HEK293 (cell line): ENCODE results near the gene CENPX.
A peak's percentile ranks its signal among the peaks of the same experiment; 100 is the strongest.

ENCODE experiments used
- CTCF ChIA-PET: fragments of 350-600 bp; formaldehyde crosslinking; extraction: SDS; loops from one replicate; lab custom pipeline; 2021; ENCODE audit warnings: antibody characterized with exemption; lab: Yijun Ruan, JAX
- POLR2A ChIA-PET: fragments of 300-600 bp; formaldehyde crosslinking; extraction: SDS; loops from one replicate; lab custom pipeline; 2020; ENCODE audit warnings: antibody characterized with exemption, inconsistent platforms; lab: Yijun Ruan, JAX
- H3K27ac ChIP-seq: fragments of 200-500 bp; sonication (Bioruptor generic); 2 replicates; pipeline ENCODE4 v1.5.1; 2014; ENCODE audit warnings: low read depth, low read length, control low read depth, inconsistent platforms; ENCODE audit errors: extremely low read depth
- H3K36me3 ChIP-seq, 2 experiments: fragments of 200-500 bp in 1 of 2; sonication (Bioruptor generic) in 1 of 2; 1 replicate in 1 of 2; 2 replicates in 1 of 2; pipeline ENCODE4 v1.5.1; 2014 to 2017; ENCODE audit warnings: inconsistent platforms in 2 of 2, low read length in 2 of 2; ENCODE audit not compliant: control insufficient read depth in 2 of 2, insufficient read depth in 1 of 2
- H3K4me1 ChIP-seq: fragments of 200-500 bp; sonication (Bioruptor generic); 2 replicates; pipeline ENCODE4 v1.5.1; 2014; ENCODE audit warnings: mild to moderate bottlenecking, low read length, inconsistent platforms; ENCODE audit not compliant: control insufficient read depth, insufficient read depth
- H3K4me3 ChIP-seq: 2 replicates; pipeline ENCODE4 v1.5.1; 2011; ENCODE audit warnings: low read depth, mild to moderate bottlenecking, control low read depth, low read length, moderate library complexity
- H3K9me3 ChIP-seq: fragments of 200-500 bp; sonication (Bioruptor generic); 2 replicates; pipeline ENCODE4 v1.5.1; 2014; ENCODE audit warnings: low read depth, low read length, inconsistent platforms; ENCODE audit not compliant: control insufficient read depth, insufficient read depth
- EGR2 ChIP-seq: fragments of 450-650 bp; formaldehyde crosslinking; IDR thresholded peaks from 2 replicates; pipeline ENCODE4 v1.5.1; 2016; ENCODE audit warnings: low read depth, missing biosample characterization, missing genetic modification characterization
- FEZF1 ChIP-seq: fragments of 450-650 bp; formaldehyde crosslinking; IDR thresholded peaks from 2 replicates; pipeline ENCODE4 v1.5.1; 2016; ENCODE audit warnings: missing biosample characterization, missing genetic modification characterization
- GLIS1 ChIP-seq: fragments of 450-650 bp; formaldehyde crosslinking; IDR thresholded peaks from 2 replicates; pipeline ENCODE4 v1.5.1; 2016; ENCODE audit warnings: missing biosample characterization, missing genetic modification characterization
- IKZF3 ChIP-seq: fragments of 450-650 bp; IDR thresholded peaks from 2 replicates; pipeline ENCODE4 v1.5.0; 2018; ENCODE audit warnings: missing biosample characterization, mild to moderate bottlenecking, missing genetic modification characterization, moderate library complexity
- OVOL3 ChIP-seq: fragments of 450-650 bp; formaldehyde crosslinking; IDR thresholded peaks from 2 replicates; pipeline ENCODE4 v1.5.1; 2016; ENCODE audit warnings: missing biosample characterization, missing genetic modification characterization
- ZBTB1 ChIP-seq: fragments of 450-650 bp; formaldehyde crosslinking; IDR thresholded peaks from 2 replicates; pipeline ENCODE4 v1.5.1; 2016; ENCODE audit warnings: missing biosample characterization, missing genetic modification characterization
- ZBTB48 ChIP-seq: fragments of 450-650 bp; formaldehyde crosslinking; IDR thresholded peaks from 2 replicates; pipeline ENCODE4 v1.5.1; 2016; ENCODE audit warnings: missing biosample characterization, missing genetic modification characterization
- ZFHX2 ChIP-seq: fragments of 450-650 bp; formaldehyde crosslinking; conservative IDR thresholded peaks from 2 replicates; pipeline ENCODE4 v1.5.1; 2016; ENCODE audit warnings: missing biosample characterization, missing genetic modification characterization
- ZFP37 ChIP-seq: fragments of 450-650 bp; formaldehyde crosslinking; IDR thresholded peaks from 2 replicates; pipeline ENCODE4 v1.5.1; 2016; ENCODE audit warnings: missing biosample characterization, missing genetic modification characterization
- ZFP69B ChIP-seq: fragments of 450-650 bp; formaldehyde crosslinking; IDR thresholded peaks from 2 replicates; pipeline ENCODE4 v1.5.1; 2016; ENCODE audit warnings: missing biosample characterization, missing genetic modification characterization
- ZIC2 ChIP-seq: fragments of 450-650 bp; formaldehyde crosslinking; IDR thresholded peaks from 2 replicates; pipeline ENCODE4 v1.5.1; 2016; ENCODE audit warnings: missing biosample characterization, missing genetic modification characterization
- ZNF155 ChIP-seq: fragments of 450-650 bp; formaldehyde crosslinking; IDR thresholded peaks from 2 replicates; pipeline ENCODE4 v1.5.1; 2016; ENCODE audit warnings: missing biosample characterization, missing genetic modification characterization
- ZNF19 ChIP-seq: fragments of 450-650 bp; formaldehyde crosslinking; IDR thresholded peaks from 2 replicates; pipeline ENCODE4; 2016; ENCODE audit warnings: missing biosample characterization, missing genetic modification characterization, low read depth
- ZNF248 ChIP-seq: fragments of 450-650 bp; formaldehyde crosslinking; IDR thresholded peaks from 2 replicates; pipeline ENCODE4 v1.5.1; 2017; ENCODE audit warnings: missing biosample characterization, missing genetic modification characterization
- ZNF335 ChIP-seq: fragments of 450-650 bp; formaldehyde crosslinking; conservative IDR thresholded peaks from 2 replicates; pipeline ENCODE4 v1.5.1; 2016; ENCODE audit warnings: missing biosample characterization, missing genetic modification characterization
- ZNF391 ChIP-seq: fragments of 450-650 bp; formaldehyde crosslinking; IDR thresholded peaks from 2 replicates; pipeline ENCODE4 v1.5.1; 2016; ENCODE audit warnings: low read depth, missing biosample characterization, missing genetic modification characterization, borderline replicate concordance
- ZNF423 ChIP-seq: fragments of 450-650 bp; formaldehyde crosslinking; IDR thresholded peaks from 2 replicates; pipeline ENCODE4 v1.5.1; 2016; ENCODE audit warnings: missing biosample characterization, missing genetic modification characterization
- ZNF747 ChIP-seq: fragments of 450-650 bp; formaldehyde crosslinking; IDR thresholded peaks from 2 replicates; pipeline ENCODE4 v1.5.1; 2016; ENCODE audit warnings: missing biosample characterization, missing genetic modification characterization
- ZNF776 ChIP-seq: fragments of 450-650 bp; formaldehyde crosslinking; IDR thresholded peaks from 2 replicates; pipeline ENCODE4 v1.5.0; 2017; ENCODE audit warnings: missing biosample characterization, missing genetic modification characterization, borderline replicate concordance
- ZNF843 ChIP-seq: fragments of 450-650 bp; formaldehyde crosslinking; IDR thresholded peaks from 2 replicates; pipeline ENCODE4 v1.5.1; 2016; ENCODE audit warnings: missing biosample characterization, missing genetic modification characterization
- ZSCAN30 ChIP-seq: fragments of 450-650 bp; IDR thresholded peaks from 2 replicates; pipeline ENCODE4 v1.5.1; 2018; ENCODE audit warnings: missing biosample characterization, mild to moderate bottlenecking, missing genetic modification characterization, moderate library complexity
- TF ChIP-seq, protein P1 (sequence below): fragments of 450-650 bp; formaldehyde crosslinking; IDR thresholded peaks from 2 replicates; pipeline ENCODE4 v1.5.1; 2016; ENCODE audit warnings: missing biosample characterization, missing genetic modification characterization
- TF ChIP-seq, protein P2 (sequence below): fragments of 450-650 bp; formaldehyde crosslinking; IDR thresholded peaks from 2 replicates; pipeline ENCODE4 v1.5.1; 2016; ENCODE audit warnings: missing biosample characterization, missing genetic modification characterization
- TF ChIP-seq, protein P3 (sequence below): sonication (generic); formaldehyde crosslinking; IDR thresholded peaks from 2 replicates; pipeline ENCODE4 v1.8.1; 2022; ENCODE audit warnings: mild to moderate bottlenecking, moderate library complexity, missing genetic modification reagents
- TF ChIP-seq, protein P4 (sequence below): fragments of 450-650 bp; formaldehyde crosslinking; IDR thresholded peaks from 2 replicates; pipeline ENCODE4 v1.5.1; 2016; ENCODE audit warnings: missing biosample characterization, missing genetic modification characterization, low read depth
- TF ChIP-seq, protein P5 (sequence below): fragments of 450-650 bp; formaldehyde crosslinking; IDR thresholded peaks from 2 replicates; pipeline ENCODE4 v1.5.1; 2016; ENCODE audit warnings: missing biosample characterization, missing genetic modification characterization, low read depth

Gene CENPX

DNA sequence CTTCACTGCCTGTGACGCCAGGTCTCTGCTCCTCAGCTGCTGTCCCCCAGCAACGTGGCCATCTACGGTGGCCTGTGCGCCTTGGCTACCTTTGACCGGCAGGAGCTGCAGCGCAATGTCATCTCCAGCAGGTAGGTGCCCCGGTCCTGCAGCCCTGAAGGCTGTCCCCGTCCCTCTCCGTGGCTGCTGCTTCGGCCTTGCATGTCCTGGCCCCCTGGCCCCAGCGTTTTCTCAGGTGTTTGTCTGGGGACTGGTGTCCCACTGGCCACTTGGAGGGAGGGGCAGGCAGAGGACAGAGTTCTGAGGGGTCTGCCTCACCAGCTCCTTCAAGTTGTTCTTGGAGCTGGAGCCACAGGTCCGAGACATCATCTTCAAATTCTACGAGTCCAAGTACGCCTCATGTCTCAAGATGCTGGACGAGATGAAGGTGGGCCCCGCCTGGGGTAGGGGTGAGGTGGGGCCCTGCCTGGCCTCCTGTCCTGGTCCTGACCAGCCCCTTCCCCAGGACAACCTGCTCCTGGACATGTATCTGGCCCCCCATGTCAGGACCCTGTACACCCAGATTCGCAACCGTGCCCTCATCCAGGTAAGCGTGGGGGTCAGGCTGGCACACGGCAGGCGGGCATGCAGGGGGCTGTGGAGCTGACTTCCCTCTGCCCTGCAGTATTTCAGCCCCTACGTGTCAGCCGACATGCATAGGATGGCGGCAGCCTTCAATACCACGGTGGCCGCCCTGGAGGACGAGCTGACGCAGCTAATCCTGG is 33.5 kb upstream of the CENPX start:
- H3K4me1 ChIP-seq, result peaks cover 4% of the 10 kb centered on the region; the same call in 1 of the 2 replicates
- POLR2A ChIA-PET, result interaction anchor here (0.6 to 14.2 kb wide), 8 partner anchors 10 to 481 kb away, joined by 3 to 96 read pairs (median 4); partner anchors contain the start of genes DCXR and RAC3
- no peaks in the 10 kb centered on the region for H3K9me3 ChIP-seq
- CTCF ChIA-PET, result interaction anchor here (0.9 to 1.7 kb wide), 3 partner anchors 14 to 26 kb away, joined by 4 to 9 read pairs (median 5); partner anchors contain the start of gene DCXR
- TF ChIP-seq ZNF747 (tag by site-specific recombination), result no peak
- TF ChIP-seq ZFP69B (tag by site-specific recombination), result peak; percentile 93
- TF ChIP-seq, protein P1, sequence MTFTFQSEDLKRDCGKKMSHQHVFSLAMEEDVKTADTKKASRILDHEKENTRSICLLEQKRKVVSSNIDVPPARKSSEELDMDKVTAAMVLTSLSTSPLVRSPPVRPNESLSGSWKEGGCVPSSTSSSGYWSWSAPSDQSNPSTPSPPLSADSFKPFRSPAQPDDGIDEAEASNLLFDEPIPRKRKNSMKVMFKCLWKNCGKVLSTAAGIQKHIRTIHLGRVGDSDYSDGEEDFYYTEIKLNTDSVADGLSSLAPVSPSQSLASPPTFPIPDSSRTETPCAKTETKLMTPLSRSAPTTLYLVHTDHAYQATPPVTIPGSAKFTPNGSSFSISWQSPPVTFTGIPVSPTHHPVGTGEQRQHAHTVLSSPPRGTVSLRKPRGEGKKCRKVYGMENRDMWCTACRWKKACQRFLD (tag by site-specific recombination), result no peak
- no peak for TF ChIP-seq ZNF843
- no peak for TF ChIP-seq ZNF391
- no peak for TF ChIP-seq ZNF335
- TF ChIP-seq OVOL3, result no peak
- no peak for TF ChIP-seq ZSCAN30 (tag by site-specific recombination)
- TF ChIP-seq, protein P2, sequence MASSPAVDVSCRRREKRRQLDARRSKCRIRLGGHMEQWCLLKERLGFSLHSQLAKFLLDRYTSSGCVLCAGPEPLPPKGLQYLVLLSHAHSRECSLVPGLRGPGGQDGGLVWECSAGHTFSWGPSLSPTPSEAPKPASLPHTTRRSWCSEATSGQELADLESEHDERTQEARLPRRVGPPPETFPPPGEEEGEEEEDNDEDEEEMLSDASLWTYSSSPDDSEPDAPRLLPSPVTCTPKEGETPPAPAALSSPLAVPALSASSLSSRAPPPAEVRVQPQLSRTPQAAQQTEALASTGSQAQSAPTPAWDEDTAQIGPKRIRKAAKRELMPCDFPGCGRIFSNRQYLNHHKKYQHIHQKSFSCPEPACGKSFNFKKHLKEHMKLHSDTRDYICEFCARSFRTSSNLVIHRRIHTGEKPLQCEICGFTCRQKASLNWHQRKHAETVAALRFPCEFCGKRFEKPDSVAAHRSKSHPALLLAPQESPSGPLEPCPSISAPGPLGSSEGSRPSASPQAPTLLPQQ (tag by site-specific recombination), result peak; percentile 87
- no peak for TF ChIP-seq ZFP37 (tag by site-specific recombination)
- no peak for TF ChIP-seq GLIS1
- TF ChIP-seq ZNF19, result no peak
- TF ChIP-seq ZBTB48 (tag by site-specific recombination), result no peak
- no peak for TF ChIP-seq ZNF248
- no peak for TF ChIP-seq ZNF155
- no peak for TF ChIP-seq ZBTB1 (tag by site-specific recombination)
- no peak for TF ChIP-seq ZNF776 (tag by site-specific recombination)
- no peak overlapping the region for H3K4me3 ChIP-seq
- H3K36me3 ChIP-seq, result peaks cover 3 to 82% of the 10 kb centered on the region in 2 experiments; a peak in 2 of 3 replicates
- H3K27ac ChIP-seq, result peak overlapping the region; percentile 64

DNA sequence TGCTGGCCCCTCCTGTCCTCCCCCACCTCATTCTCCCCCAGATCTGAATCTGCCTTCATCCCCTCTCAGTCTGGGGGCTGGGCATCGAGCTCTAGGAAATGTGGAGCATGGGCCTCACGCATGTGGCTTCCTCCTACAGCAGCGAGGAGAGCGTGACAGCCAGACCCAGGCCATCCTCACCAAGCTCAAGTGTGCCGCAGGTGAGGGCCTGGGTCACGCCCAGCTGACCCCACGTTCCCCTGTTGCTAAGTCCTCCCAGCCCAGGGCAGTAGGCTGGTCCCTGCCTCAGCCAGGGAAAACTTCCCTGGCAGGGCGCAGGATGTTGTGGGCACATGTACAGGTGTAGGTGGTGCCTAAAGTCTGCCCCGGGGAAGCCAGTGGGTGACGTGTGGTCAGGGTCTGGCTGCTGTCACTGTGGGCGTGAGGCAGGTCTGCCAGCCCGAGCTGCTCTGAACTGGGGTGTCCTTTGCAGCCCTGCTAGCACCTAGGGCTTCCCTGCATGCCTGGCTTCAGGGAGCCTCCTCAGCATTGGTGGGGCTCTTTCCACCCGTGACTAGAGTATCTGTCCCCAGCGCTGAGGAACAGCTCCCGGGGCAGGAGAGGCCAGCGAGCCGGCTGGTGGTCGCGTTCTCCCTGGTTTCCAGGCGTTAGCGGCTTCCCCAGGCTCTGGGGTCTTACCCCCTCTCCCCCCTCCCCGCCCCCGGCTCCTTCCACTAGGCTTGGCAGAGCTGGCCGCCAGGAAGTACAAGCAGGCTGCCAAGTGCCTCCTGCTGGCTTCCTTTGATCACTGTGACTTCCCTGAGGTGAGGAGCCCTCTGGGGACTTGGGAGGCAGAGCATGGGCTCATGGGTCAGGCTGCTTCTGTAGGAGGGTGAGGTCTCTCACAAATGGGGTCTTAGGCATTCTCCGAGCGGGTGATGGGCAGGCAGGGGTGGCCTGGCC is 32.6 kb upstream of the CENPX start:
- H3K36me3 ChIP-seq, result peaks cover 3 to 78% of the 10 kb centered on the region in 2 experiments; a peak in 2 of 3 replicates
- ChIA-PET POLR2A (interaction anchor here (0.6 to 14.2 kb wide), 8 partner anchors 9 to 482 kb away, joined by 3 to 96 read pairs (median 4); partner anchors contain the start of genes CENPX, DCXR, LRRC45 and RAC3), CTCF (interaction anchor here (1.3 to 1.7 kb wide), 2 partner anchors 17 to 25 kb away, joined by 5 to 9 read pairs; partner anchors contain the start of gene DCXR)
- H3K27ac ChIP-seq, result peak overlapping the region; percentile 37; the same call in 1 of the 2 replicates
- H3K9me3 ChIP-seq, result no peaks in the 10 kb centered on the region
- no peak overlapping the region for H3K4me3 ChIP-seq
- TF ChIP-seq ZFHX2 (tag by site-specific recombination) (peak; percentile 86), ZIC2 (tag by site-specific recombination) (peak; percentile 74), IKZF3 (0 out of 2 replicates have a peak, but pooled peaks have one; percentile 37), ZNF423 (tag by site-specific recombination) (peak; percentile 80; the same call in 1 of the 2 replicates), FEZF1 (tag by site-specific recombination) (0 out of 2 replicates have a peak, but pooled peaks have one; percentile 11), EGR2 (tag by site-specific recombination) (peak; percentile 88)
- TF ChIP-seq, protein P3, sequence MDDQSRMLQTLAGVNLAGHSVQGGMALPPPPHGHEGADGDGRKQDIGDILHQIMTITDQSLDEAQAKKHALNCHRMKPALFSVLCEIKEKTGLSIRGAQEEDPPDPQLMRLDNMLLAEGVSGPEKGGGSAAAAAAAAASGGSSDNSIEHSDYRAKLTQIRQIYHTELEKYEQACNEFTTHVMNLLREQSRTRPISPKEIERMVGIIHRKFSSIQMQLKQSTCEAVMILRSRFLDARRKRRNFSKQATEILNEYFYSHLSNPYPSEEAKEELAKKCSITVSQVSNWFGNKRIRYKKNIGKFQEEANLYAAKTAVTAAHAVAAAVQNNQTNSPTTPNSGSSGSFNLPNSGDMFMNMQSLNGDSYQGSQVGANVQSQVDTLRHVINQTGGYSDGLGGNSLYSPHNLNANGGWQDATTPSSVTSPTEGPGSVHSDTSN (CRISPR knock-in tag), result peak; percentile 33; the same call in 1 of the 2 replicates
- TF ChIP-seq, protein P4, sequence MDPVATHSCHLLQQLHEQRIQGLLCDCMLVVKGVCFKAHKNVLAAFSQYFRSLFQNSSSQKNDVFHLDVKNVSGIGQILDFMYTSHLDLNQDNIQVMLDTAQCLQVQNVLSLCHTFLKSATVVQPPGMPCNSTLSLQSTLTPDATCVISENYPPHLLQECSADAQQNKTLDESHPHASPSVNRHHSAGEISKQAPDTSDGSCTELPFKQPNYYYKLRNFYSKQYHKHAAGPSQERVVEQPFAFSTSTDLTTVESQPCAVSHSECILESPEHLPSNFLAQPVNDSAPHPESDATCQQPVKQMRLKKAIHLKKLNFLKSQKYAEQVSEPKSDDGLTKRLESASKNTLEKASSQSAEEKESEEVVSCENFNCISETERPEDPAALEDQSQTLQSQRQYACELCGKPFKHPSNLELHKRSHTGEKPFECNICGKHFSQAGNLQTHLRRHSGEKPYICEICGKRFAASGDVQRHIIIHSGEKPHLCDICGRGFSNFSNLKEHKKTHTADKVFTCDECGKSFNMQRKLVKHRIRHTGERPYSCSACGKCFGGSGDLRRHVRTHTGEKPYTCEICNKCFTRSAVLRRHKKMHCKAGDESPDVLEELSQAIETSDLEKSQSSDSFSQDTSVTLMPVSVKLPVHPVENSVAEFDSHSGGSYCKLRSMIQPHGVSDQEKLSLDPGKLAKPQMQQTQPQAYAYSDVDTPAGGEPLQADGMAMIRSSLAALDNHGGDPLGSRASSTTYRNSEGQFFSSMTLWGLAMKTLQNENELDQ, result no peak
- TF ChIP-seq, protein P5, sequence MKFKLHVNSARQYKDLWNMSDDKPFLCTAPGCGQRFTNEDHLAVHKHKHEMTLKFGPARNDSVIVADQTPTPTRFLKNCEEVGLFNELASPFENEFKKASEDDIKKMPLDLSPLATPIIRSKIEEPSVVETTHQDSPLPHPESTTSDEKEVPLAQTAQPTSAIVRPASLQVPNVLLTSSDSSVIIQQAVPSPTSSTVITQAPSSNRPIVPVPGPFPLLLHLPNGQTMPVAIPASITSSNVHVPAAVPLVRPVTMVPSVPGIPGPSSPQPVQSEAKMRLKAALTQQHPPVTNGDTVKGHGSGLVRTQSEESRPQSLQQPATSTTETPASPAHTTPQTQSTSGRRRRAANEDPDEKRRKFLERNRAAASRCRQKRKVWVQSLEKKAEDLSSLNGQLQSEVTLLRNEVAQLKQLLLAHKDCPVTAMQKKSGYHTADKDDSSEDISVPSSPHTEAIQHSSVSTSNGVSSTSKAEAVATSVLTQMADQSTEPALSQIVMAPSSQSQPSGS (tag by site-specific recombination), result no peak
- peaks cover 7% of the 10 kb centered on the region for H3K4me1 ChIP-seq
